Dendritic cell treated with granulocyte-macrophage colony-stimulating factor and Interleukin-4, amounts not matched to agents 40 ng/mL and 50 ng/mL, for 4 days (primary cell): ENCODE results near the gene PPP4R3A.
"Not testable (repeated sequence)": the region's sequence is repeated elsewhere in the genome, so short reads cannot be mapped to it uniquely, and the experiment has no call there.

ENCODE experiments used
- H3K27ac Mint-ChIP-seq: one replicate; pipeline ENCODE4 v1.8.0; 2022; ENCODE audit warnings: mild to moderate bottlenecking, mixed read lengths
- H3K27me3 Mint-ChIP-seq: one replicate; pipeline ENCODE4 v1.8.0; 2022; ENCODE audit warnings: mild to moderate bottlenecking, mixed read lengths
- H3K36me3 Mint-ChIP-seq: one replicate; pipeline ENCODE4 v1.8.0; 2022; ENCODE audit warnings: low read depth, mixed read lengths
- H3K4me1 Mint-ChIP-seq: one replicate; pipeline ENCODE4 v1.8.0; 2022; ENCODE audit warnings: low read depth, mixed read lengths
- H3K4me3 Mint-ChIP-seq: one replicate; pipeline ENCODE4 v1.8.0; 2022; ENCODE audit warnings: mild to moderate bottlenecking, moderate library complexity, mixed read lengths
- H3K9me3 Mint-ChIP-seq: one replicate; pipeline ENCODE4 v1.8.0; 2022; ENCODE audit warnings: mixed read lengths
- intact Hi-C: fragments of 100-400 bp; cut with micrococcal nuclease; formaldehyde crosslinking; loops from one replicate; pipeline ENCODE4 v1.15.0; 2022

The PPP4R3A gene

GRCh38 chr14:91416744-91417119, 93.4 kb downstream of the PPP4R3A start:
- peak overlapping the region; percentile 41 for H3K27ac Mint-ChIP-seq
- no peaks in the 10 kb centered on the region for H3K9me3 Mint-ChIP-seq
- H3K27me3 Mint-ChIP-seq: peaks cover 16% of the 10 kb centered on the region
- H3K4me1 Mint-ChIP-seq: peaks cover 60% of the 10 kb centered on the region
- intact Hi-C loops: loop anchor here (5.0 kb wide), 1 partner anchor 54 kb away; no protein-coding TSS in a partner anchor
- H3K4me3 Mint-ChIP-seq: peak overlapping the region; percentile 76
- H3K36me3 Mint-ChIP-seq: no peaks in the 10 kb centered on the region

- peaks cover 16% of the 10 kb centered on the region for H3K27me3 Mint-ChIP-seq
- H3K4me1 Mint-ChIP-seq: peaks cover 64% of the 10 kb centered on the region
- peak overlapping the region; percentile 41 for H3K27ac Mint-ChIP-seq
- peak overlapping the region; percentile 76 for H3K4me3 Mint-ChIP-seq
- intact Hi-C loops: loop anchor here (5.0 kb wide), 1 partner anchor 54 kb away; no protein-coding TSS in a partner anchor
- H3K36me3 Mint-ChIP-seq: no peaks in the 10 kb centered on the region
- no peaks in the 10 kb centered on the region for H3K9me3 Mint-ChIP-seq
Measured at GRCh38 chr14:91415794-91416743, 94.0 kb downstream of the PPP4R3A start.

GRCh38 chr14:91414475-91414833, 95.7 kb downstream of the PPP4R3A start:
- Mint-ChIP-seq H3K9me3 (no peaks in the 10 kb centered on the region), H3K4me1 (peaks cover 73% of the 10 kb centered on the region), H3K27me3 (peaks cover 16% of the 10 kb centered on the region), H3K4me3 (no peak overlapping the region), H3K27ac (peak overlapping the region; percentile 11), H3K36me3 (no peaks in the 10 kb centered on the region)
- intact Hi-C loops: no loop called here

- H3K4me1 Mint-ChIP-seq: peaks cover 66% of the 10 kb centered on the region
- peaks cover 1% of the 10 kb centered on the region for H3K36me3 Mint-ChIP-seq
- H3K27ac Mint-ChIP-seq: peak overlapping the region; percentile 11
- intact Hi-C loops: no loop called here
- H3K4me3 Mint-ChIP-seq: no peak overlapping the region
- H3K27me3 Mint-ChIP-seq: peaks cover 11% of the 10 kb centered on the region
- H3K9me3 Mint-ChIP-seq: no peaks in the 10 kb centered on the region
Measured at GRCh38 chr14:91413547-91414474, 96.3 kb downstream of the PPP4R3A start.

- H3K4me3 Mint-ChIP-seq: no peak overlapping the region
- H3K36me3 Mint-ChIP-seq: peaks cover 10% of the 10 kb centered on the region
- intact Hi-C loops: no loop called here
- peaks cover 9% of the 10 kb centered on the region for H3K27me3 Mint-ChIP-seq
- H3K9me3 Mint-ChIP-seq: no peaks in the 10 kb centered on the region
- H3K27ac Mint-ChIP-seq: no peak overlapping the region
- peaks cover 59% of the 10 kb centered on the region for H3K4me1 Mint-ChIP-seq
Measured at GRCh38 chr14:91412939-91413338, 97.2 kb downstream of the PPP4R3A start.

GRCh38 chr14:91410771-91411536, 99.2 kb downstream of the PPP4R3A start:
- H3K4me3 Mint-ChIP-seq: no peak overlapping the region
- peaks cover 2% of the 10 kb centered on the region for H3K27me3 Mint-ChIP-seq
- peaks cover 23% of the 10 kb centered on the region for H3K36me3 Mint-ChIP-seq
- H3K27ac Mint-ChIP-seq: peak overlapping the region; percentile 45
- H3K4me1 Mint-ChIP-seq: peaks cover 46% of the 10 kb centered on the region
- H3K9me3 Mint-ChIP-seq: no peaks in the 10 kb centered on the region
- intact Hi-C loops: no loop called here

GRCh38 chr14:91409928-91410718, 100.0 kb downstream of the PPP4R3A start:
- H3K27ac Mint-ChIP-seq: no peak overlapping the region
- H3K4me1 Mint-ChIP-seq: peaks cover 42% of the 10 kb centered on the region
- no peaks in the 10 kb centered on the region for H3K9me3 Mint-ChIP-seq
- H3K27me3 Mint-ChIP-seq: peaks cover 2% of the 10 kb centered on the region
- peaks cover 23% of the 10 kb centered on the region for H3K36me3 Mint-ChIP-seq
- no peak overlapping the region for H3K4me3 Mint-ChIP-seq
- intact Hi-C loops: no loop called here

- H3K4me1 Mint-ChIP-seq: peaks cover 34% of the 10 kb centered on the region
- peaks cover 23% of the 10 kb centered on the region for H3K36me3 Mint-ChIP-seq
- H3K4me3 Mint-ChIP-seq, intact Hi-C loops, H3K9me3 Mint-ChIP-seq, H3K27ac Mint-ChIP-seq, H3K27me3 Mint-ChIP-seq: not testable (repeated sequence)
Measured at GRCh38 chr14:91409240-91409639, 100.9 kb downstream of the PPP4R3A start.
